RKO (cell line): Measurements from ENCODE around the gene AP4E1.
"Not testable (repeated sequence)": the region's sequence is repeated elsewhere in the genome, so short reads cannot be mapped to it uniquely, and the experiment has no call there.

Experiments used
- DNase-seq: peaks from one replicate; pipeline ENCODE4 v3.0.0-alpha.2; 2016; ENCODE audit warnings: low spot score

AP4E1 gene

GRCh38 chr15:50889589-50889988 is 18.9 kb upstream of the AP4E1 start:
- DNase-seq = no peak

- peak; percentile 35 for DNase-seq
Measured at GRCh38 chr15:50890751-50891150, 17.7 kb upstream of the AP4E1 start.

GRCh38 chr15:50891159-50891558 is 17.3 kb upstream of the AP4E1 start:
- no peak for DNase-seq

- no peak for DNase-seq
Measured at GRCh38 chr15:50893976-50894375, 14.5 kb upstream of the AP4E1 start.

GRCh38 chr15:50901390-50901789 is 7.1 kb upstream of the AP4E1 start:
- not testable (repeated sequence) for DNase-seq

GRCh38 chr15:50904211-50904610 is 4.3 kb upstream of the AP4E1 start:
- no peak for DNase-seq

GRCh38 chr15:50905055-50905454 is 3.4 kb upstream of the AP4E1 start:
- no peak for DNase-seq

GRCh38 chr15:50906954-50907600 is 1.4 kb upstream of the AP4E1 start:
- DNase-seq = peak; percentile 16

GRCh38 chr15:50907601-50908208 is 778 bp upstream of the AP4E1 start:
- DNase-seq = peak; percentile 47

- DNase-seq = peak; percentile 42
Measured at GRCh38 chr15:50909010-50909317, 481 bp downstream of the AP4E1 start.

- DNase-seq = peak; percentile 25
Measured at GRCh38 chr15:50910426-50910795, 1.9 kb downstream of the AP4E1 start.

GRCh38 chr15:50911001-50911400 is 2.5 kb downstream of the AP4E1 start:
- no peak for DNase-seq

- no peak for DNase-seq
Measured at GRCh38 chr15:50911621-50912020, 3.1 kb downstream of the AP4E1 start.

- no peak for DNase-seq
Measured at GRCh38 chr15:50916400-50916799, 7.9 kb downstream of the AP4E1 start.

- not testable (repeated sequence) for DNase-seq
Measured at GRCh38 chr15:50919359-50919758, 10.9 kb downstream of the AP4E1 start.

- DNase-seq = no peak
Measured at GRCh38 chr15:50925281-50925680, 16.8 kb downstream of the AP4E1 start.

GRCh38 chr15:50929062-50929461 is 20.6 kb downstream of the AP4E1 start:
- no peak for DNase-seq

GRCh38 chr15:50930792-50931191 is 22.3 kb downstream of the AP4E1 start:
- DNase-seq = no peak

GRCh38 chr15:50933341-50933740 is 24.9 kb downstream of the AP4E1 start:
- no peak for DNase-seq

GRCh38 chr15:50938525-50938924 is 30.0 kb downstream of the AP4E1 start:
- no peak for DNase-seq

- no peak for DNase-seq
Measured at GRCh38 chr15:50939911-50940310, 31.4 kb downstream of the AP4E1 start.

- DNase-seq = no peak
Measured at GRCh38 chr15:50940506-50940905, 32.0 kb downstream of the AP4E1 start.

GRCh38 chr15:50943638-50944037 is 35.2 kb downstream of the AP4E1 start:
- DNase-seq = peak; percentile 15

GRCh38 chr15:50944672-50945071 is 36.2 kb downstream of the AP4E1 start:
- no peak for DNase-seq
